Activated effector memory CD4-positive, alpha-beta T cell treated with anti-CD3 and anti-CD28 coated beads, Interleukin-2, amount 50 U/mL, for 16 hours (primary cell): ENCODE data around the gene SORD.
"Not testable (repeated sequence)": the region's sequence is repeated elsewhere in the genome, so short reads cannot be mapped to it uniquely, and the experiment has no call there.

Source experiments
- DNase-seq: peaks from one replicate; pipeline ENCODE4 v3.0.0-alpha.2; 2020

The SORD gene

DNA sequence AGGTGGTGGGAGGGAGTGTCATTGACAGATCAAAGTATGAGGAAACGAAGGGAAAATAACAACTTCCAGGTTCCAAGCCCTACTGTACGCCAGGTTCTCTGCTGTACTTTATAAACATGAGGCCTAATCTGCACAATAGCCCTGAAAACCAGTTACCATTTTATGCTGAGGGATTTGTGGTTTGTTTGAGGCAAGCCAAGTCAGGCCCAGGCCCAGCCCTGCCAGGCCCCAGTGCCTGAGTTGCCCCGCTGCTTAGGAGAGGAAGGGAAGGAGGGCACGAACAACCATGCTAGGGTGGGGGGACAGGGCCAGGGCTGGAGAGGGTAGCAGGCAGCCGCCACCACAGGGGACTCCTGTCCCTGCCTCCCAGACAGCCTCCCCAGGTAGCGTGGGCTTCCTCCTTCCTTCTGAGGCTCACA lies 47.0 kb downstream of the SORD start:
- not testable (repeated sequence) for DNase-seq

DNA sequence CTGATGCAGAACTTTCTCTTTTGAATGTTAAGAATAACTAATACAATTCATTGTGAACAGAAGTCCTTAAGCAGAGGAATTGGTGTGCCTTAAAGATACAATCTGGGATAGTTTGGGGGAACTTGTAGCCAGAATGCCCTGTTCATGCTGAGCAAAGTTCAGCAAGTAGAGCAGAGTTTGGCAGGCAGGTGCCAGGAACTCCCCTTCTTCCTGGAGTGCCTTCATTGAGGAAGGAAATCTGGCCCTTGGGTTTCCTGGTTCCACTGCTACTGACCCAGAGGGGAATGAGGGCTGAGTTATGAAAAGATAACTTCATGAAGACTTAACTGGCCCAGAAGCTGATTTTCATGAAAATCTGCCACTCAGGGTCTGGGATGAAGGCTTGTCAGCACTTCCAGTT lies 50.6 kb downstream of the SORD start:
- DNase-seq, result not testable (repeated sequence)

DNA sequence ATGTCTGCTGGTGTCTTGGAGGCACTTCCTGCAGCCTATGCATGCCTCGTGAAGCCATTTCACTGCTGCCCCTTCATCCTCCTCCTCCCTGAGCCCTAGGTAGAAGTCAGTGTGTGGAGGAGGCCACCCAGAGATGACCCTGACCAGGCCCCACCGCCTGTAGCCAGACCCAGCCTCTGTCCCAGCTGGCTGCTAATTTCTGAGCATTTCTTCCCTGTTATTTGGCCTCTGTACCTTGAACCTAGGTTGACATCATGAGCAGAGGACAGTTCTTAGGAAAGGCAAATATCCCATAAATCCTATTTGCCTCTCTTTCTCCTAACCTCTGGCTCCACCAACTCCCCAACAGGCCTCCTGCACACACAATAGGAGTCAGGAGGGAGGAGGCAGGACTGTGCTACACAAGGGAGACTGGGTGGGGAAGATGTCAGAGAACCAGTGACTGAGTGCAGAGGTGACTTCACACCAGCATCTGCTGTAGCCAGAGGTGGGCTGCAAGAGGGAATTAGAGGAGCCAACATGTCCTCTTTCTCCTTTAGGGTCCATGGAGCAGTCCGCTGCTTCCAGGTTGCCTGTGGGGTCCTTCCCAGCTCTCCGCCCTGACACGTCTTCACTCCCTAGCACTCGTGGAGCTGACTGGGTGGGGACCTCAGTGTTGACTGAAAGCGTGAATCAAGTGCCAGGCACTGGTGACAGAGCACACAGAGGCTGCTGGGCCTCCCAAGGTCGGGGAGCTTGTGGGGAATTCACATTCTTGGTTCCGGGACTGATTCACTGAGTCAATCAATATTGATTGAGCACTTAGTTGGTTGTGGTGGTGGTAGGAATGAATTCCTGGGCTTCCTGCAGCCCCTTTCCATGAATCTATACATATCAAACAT lies 52.7 kb downstream of the SORD start:
- not testable (repeated sequence) for DNase-seq

DNA sequence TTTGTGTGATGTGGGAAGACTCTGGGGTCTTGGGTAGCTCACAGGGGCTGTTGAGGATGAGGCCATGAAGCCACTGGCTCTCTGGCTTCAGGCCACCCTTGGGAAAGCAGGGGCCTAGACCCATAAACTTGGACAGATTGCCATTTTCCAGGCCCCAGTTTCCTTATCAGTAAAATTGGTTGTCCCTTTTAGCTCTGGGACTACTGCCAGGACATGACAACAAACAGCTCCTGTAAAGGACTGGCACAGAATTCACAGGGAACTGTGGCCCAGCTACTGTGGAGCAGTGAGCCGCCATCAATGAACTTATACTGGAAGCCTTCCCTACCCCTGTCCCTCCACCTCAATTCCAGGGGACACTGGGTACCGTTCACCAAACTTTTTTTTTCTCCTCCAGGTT lies 54.4 kb downstream of the SORD start:
- DNase-seq, result not testable (repeated sequence)

DNA sequence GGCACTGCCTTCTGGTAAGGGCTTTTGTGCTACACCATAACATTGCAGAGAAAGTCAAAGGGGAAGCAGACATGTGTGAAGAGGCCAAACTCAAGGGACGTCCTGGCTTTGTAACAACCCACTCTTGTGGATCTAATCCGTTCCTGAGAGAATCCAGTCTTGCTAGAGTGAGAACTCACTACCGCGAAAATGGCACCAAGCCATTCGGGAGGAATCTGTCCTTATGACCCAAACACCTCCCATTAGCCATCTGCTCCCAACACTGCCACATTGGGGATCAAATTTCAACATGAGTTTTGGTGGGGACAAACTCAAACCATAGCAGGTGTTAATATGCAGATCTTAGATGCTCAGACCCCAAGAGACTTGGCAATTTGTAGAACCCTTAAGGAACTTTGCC lies 56.2 kb downstream of the SORD start:
- not testable (repeated sequence) for DNase-seq

DNA sequence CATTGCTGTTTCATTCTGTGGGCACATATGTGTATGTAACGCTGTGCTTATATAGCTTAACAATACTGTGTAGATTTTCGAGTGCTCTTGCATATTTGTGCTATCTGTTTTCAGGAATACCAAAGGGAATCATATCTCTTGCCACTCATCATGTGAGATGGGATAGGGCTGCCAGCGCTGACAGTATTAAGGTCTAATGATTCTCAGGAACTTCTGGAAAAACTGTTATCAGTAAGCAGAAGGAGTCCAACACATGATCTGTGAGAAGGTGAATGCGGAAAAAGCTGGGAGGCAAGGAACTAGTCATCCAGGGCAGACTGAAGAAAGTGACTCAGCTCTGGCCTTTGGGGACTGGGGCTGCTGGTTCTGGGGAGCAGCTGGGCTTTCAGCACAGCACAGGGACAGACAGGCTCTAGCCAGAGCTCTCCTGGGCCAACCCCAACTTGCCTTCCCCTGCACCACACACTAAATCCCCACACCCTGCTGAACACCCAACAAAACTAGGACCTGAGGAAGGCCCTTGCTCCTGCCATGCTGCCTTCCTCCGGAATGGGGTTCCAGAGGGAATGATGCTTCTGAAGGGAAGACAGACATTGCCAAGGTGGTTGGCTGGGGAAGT lies 56.7 kb downstream of the SORD start:
- not testable (repeated sequence) for DNase-seq

DNA sequence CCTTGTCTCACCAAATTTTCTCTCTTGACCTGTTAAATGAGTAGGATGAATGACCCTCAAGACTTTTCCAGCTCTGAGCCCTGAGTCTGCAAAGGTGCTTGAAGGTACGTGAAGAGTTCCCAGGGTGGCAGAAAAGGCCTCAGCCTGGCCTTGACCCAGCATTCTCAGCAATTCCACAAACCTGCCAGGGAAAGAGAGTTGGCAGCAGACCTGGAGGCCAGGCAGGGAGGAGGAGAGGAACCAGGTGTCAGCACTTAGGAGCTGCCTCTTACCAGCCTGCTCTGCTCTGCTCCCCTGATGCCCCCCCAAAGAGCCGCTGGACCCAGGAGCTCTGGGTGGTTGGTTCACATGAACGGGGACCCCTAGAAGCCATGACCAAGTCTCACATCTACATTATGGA lies 57.6 kb downstream of the SORD start:
- not testable (repeated sequence) for DNase-seq

DNA sequence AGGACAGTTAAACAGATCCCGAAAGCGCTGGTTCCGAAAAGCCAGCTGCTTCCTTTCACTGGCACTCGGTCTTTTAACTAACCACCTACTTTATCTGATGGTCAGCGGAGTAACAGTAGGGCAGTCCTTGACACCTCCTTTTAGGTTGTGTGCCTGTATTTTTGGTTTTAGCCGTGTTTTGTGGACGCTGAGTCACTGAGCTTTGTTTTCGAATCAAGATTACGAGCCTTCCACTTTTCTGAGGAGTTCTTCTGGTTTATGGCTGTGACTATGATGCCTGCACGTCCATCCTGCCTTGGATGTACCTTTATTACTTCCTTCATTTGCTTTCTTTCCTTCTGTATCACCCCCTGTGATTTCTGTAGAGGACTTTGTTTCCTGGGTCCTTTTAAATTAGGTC lies 59.4 kb downstream of the SORD start:
- not testable (repeated sequence) for DNase-seq

DNA sequence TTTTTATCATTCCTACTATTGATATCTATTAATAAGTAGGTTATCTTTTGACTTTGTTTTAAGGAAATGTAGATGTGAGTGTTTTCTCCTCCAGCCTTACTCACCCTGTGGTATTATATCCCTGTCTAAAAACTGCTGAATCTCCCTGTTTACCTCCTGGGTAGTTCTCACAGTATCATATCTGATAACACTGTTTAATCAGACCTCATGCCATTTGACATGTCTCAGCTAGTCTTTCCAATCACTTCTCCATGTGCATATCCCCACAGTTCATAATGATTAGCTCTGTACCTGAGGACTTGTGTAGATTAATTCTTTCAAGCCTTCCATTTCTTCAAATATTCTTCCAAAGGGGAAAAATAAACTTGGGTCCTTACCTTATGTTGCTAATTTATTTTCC lies 60.2 kb downstream of the SORD start:
- DNase-seq, result no peak

DNA sequence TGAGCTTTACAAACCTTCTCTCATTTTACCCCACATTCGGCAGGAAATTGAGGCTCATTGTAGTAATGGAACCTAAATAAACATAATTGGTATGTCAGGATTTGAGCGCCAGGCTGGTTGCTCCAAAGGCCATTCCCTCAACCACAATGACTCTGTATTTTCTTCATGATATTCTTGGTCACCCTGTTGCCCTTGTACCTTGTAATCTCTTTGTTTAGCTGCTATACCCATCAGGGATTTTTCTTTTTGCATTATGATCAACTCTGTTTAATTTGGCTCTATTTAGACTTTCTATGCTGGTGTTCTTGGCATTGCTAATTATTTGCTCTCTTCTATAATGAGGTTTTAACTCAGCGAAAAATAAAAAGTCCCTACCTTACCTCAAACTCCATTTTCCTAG lies 61.2 kb downstream of the SORD start:
- no peak for DNase-seq

DNA sequence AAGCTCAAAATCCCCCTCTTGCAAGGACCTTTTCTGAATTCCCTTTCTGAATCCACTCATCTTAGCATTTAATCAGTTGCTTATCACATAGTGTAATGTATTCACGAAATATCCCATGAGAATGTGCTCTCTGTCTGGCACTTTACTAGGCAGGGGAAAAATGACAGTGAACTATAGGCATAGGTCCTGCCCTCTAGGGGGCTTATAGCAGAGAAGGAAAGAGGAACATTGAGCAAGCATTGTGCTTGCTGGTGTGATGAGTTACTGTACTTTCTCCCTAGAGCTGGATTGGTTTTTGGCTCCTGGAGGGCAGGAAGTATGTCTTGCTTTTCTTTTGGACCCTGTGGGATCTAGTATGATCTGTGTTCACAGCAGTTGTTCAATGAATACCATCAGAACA lies 64.5 kb downstream of the SORD start:
- no peak for DNase-seq

DNA sequence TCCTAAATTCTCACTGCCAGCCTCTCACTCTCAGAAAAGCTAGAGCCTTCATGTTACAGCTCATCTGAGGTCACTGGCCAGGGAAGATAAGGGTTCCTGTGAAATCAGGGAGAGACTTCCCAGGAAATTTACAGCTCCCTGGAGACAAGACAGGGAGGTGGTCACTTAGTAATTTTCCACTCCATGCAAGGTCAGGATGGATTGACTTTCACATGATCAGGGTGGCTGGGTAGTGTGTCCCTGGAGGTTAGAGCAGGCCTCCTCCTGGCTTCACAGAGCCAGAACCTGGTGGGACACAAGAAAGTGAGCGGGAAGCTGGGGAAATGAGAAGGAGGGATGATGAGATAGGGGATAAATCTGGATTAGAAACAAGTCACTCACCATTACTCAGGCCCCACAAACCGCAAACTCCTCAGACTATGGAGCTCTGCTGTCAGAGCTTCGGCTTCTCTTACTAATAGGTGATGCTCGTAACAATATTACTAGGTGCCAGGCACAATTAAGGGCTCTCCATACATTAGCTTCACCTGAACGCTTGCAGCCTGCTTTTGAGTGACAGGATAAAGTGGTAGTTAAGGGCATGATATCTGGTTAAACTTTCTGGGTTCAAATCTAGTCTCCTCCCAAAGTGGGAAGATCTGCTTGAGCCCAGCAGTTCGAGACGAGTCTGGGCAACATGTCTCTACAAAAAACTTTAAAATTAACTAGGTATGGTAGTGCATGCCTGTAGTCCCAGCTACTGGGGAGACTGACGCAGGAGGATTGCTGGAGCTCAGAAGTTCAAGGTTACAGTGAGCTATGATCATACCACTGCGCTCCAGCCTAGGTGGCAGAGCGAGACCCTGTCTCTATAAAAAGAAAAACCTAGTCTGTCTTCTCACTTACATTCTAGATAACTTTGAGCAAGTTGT lies 66.1 kb downstream of the SORD start:
- DNase-seq, result no peak

DNA sequence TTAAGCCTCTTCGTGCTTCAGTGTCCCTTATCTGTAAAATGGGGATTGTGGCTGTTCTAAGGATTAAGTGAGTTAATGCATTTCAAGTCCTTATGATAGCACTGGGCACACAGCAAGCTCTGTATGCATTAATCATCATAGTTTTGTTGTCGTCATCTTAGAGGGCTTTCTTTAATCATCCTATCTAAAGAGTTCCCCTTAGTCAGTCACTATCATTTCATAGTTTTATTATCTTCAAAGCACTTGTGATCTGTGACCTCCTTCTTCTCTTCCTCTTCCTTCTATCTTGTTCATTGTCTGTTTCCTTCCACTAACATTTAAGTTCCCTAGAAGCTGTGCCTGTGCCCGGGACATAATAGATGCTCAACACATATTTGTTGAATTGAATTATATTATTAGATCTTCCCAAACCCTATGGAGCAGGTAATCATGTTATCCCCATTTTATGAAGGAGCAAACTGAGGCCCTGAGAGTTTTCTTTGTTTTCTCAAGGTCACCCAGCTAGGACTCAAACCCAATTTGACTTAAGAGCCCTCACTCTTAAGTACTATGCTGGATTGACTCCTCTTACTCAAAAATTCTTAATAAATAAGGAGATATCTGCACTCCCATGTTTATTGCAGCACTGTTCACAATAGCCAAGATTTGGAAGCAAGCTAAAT lies 66.8 kb downstream of the SORD start:
- DNase-seq, result no peak

DNA sequence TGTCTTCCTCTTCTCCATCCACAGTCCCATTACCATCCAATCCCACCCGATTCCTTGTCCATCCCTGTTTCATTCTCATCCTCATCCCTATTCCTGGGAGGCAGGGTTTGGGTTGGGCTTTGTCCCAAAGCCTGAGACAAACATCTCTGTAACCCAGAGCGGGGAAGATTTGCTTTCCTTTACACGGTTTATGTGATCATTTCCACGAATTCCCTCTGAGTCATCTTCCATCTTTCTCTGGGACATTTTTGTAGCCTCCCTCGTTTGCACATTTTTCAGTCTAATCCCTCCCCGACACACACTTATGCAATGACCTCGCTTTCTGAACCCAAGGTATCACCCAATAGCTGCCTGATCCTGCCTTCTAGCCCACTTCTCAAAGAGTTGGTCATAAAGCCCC lies 68.2 kb downstream of the SORD start:
- DNase-seq, result no peak

DNA sequence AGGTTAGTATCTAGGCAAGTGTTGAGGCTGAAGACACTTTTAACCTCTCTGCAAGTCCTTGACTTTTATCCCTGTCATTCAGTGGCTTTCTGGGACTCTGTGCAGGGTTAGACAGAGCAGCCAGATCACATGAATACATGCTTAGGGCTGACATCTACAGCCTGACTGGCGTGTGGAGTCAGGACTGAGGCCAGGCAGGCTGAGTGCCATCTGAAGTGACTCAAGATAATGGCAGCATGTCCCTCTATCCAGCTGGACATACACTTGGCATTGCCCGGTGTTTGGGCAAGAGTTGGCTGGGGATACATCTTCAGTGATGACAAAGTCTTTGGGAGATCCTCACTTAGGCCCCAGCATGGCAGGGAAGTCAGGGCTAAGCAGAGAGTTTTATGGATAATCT lies 68.6 kb downstream of the SORD start:
- no peak for DNase-seq

DNA sequence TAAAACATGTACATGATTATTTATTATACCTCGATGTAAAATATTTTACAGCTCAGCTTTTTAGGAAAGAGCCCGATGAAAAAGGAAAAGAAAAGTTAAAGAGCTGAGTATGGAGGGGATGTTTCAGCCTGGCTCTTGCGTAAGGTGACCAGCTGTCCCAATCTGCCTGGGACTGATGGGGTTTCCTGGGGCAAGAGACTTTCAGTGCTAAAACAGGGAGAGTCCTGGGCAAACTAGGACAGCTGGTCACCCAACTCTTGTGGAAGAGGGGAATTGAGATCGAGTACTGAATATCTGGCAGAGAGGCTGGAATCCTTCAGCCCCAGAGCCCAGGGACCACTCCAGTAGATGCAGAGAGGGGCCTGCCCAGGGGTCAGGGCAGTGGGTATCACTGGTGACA lies 70.0 kb downstream of the SORD start:
- DNase-seq, result no peak

DNA sequence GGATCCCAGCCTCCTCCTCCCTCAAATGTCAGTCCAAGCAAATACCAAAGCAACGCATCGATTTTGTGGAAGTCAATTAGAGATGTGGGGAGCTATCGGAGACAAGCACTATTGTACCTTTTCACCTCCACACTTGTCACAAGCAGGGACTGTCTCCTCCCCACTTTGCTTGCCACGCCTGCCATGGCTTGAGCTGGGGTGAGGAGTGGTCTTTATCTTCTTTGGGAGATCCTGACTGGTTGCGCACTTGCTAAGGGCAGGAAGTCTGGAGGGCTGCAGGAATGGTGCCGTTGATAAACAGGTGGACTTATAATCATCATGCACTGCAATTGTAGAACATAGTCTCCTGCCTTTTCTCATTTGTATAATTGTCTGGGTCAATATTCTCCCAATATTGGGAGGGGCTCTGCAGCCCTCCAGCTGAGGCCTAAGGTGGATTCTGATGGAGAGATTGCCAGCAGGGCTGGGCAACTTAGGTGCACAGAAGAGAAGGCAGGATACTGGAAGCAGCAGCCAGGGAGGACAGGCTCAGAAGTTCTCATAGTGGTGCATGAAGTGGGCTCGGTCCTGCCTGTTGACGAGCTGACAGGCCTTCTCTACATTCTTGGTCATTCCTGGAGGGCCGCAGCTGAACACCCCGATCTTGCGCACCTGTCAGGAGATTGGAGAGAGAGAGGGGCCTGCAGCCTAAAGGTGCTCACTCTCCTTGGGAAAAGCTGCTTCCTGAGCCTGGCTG lies 70.8 kb downstream of the SORD start:
- peak; percentile 55 for DNase-seq

DNA sequence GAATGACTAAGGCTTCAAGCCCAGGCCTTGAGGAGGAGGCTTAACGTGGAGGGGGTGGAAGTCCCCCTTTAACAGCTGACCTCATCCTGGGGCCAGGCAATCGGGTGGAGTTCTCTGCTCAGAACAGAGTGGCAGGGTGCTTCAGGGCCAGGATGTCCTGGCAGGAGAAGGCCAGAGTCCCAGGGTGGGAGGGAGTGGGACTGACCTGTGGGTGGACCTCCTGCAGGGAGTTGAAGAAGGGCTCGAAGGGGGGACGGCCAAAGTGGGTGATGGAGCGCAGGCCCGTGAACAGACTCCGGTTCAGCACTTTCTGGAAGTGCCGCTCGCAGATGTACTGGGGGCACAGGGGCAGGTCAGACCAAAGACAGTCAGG lies 71.3 kb downstream of the SORD start:
- DNase-seq, result peak; percentile 57

DNA sequence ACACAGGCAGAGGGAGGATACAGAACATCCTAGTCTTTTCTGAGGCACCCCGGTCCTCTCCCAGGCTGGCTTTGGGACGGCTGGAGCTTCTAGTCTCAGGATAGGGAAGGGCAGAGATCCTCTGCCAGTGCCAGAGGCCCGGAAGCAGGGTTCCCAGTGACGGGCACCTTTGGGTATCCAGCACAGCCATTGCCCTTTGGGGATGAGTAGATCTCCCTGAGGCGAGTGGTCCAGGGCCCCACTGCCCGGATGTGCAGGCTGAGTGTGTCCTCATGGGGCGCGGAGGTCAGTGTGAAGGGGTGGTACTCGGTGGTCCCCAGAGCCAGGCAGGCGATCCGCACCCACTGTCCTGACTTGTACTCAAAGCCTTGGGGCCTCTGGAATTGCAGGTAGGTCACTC lies 72.7 kb downstream of the SORD start:
- peak; percentile 55 for DNase-seq

DNA sequence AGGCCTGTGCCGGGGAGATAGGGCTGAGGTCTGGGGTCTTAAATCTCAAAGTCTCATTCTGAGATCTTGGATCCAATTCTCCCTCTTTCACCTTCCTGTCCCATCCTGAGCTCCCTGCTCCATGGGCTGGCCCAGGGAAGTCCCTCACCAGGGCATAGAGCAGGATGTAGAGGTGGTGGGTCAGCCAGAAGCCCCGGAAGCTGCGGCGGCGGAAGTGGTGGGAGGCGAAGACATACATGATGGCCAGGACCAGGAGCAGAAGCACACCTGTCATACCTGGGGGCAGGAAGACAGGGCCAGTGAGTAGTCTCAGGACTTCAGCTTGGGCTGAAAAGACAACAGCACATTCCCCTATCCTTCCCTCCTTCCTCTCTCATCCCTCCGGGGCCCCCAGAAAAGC lies 74.5 kb downstream of the SORD start:
- peak; percentile 13 for DNase-seq

DNA sequence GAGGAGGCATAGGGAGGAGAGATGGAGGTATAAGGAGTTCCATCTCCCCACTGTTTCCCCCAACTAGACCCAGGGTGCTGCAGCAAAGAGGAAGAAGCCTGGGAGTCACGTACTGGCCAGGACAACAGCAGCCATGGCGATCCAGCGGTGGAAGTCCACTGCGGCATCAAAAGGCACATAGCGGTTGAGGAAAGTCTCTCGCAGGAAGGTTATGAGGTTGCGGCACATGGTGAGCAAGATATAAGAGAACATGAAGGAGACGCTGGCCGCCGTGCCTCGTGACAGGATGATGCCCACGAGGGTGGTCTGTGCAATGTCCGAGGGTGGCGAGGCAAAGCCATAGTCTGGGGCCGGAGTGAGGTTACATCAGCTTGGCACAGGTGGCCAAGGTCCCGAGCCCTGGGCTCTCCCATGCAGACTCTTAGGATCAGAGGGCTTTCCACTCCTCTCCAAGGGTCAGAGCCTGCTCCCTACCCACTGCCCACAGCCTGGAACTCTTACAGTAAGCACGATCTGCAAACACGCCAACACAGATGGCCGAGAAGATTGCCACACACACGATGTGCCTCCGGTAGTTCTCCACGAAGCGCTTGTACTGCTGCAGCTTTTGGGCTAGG lies 76.7 kb downstream of the SORD start:
- peak; percentile 53 for DNase-seq
